ENCODE results near the gene NUTM2A.
"Not testable (repeated sequence)": the region's sequence is repeated elsewhere in the genome, so short reads cannot be mapped to it uniquely, and the experiment has no call there.

DNA sequence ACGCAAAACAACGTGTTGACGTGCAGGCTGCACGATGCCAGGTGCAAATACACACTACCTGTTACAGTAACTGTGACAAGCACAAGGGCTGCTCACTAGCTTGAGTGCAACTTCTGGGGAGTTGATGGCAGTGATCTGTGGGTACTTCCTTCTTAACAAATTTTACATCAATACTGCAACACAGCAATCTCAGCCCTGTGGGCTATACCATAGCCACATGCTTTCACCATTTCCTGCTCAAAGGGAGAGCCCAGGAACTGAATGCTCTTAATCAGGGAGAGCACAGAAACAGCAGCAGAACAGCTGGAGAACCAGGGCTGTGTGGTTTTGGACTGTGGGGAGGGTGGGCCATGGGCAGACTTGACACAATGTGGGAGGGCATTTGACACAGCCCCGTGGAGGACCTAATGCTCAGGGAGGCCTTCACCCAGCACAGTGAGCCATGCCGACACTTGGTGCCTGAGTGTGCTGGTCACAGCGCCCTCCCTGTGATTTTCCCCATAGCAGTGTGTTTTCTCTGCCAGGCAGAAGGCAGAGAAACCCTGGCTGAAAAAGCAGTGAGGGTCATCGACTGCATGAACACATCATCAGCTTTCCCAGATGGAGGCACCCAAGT, 12.0 kb upstream of the NUTM2A start:
- TF ChIP-seq, protein P1, sequence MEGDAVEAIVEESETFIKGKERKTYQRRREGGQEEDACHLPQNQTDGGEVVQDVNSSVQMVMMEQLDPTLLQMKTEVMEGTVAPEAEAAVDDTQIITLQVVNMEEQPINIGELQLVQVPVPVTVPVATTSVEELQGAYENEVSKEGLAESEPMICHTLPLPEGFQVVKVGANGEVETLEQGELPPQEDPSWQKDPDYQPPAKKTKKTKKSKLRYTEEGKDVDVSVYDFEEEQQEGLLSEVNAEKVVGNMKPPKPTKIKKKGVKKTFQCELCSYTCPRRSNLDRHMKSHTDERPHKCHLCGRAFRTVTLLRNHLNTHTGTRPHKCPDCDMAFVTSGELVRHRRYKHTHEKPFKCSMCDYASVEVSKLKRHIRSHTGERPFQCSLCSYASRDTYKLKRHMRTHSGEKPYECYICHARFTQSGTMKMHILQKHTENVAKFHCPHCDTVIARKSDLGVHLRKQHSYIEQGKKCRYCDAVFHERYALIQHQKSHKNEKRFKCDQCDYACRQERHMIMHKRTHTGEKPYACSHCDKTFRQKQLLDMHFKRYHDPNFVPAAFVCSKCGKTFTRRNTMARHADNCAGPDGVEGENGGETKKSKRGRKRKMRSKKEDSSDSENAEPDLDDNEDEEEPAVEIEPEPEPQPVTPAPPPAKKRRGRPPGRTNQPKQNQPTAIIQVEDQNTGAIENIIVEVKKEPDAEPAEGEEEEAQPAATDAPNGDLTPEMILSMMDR (IDR thresholded peaks at IDR 0.05) = not testable (repeated sequence)
- TF ChIP-seq EP300 (IDR thresholded peaks at IDR 0.05) = not testable (repeated sequence)

Measured in tibial nerve (tissue), 4 donors.